WTC11 (cell line): Measurements from ENCODE around the gene FUT7. TPM values are rescaled to one million over a fixed set of nuclear protein-coding genes. Genes with fewer than 3 reads are reported as not detected.

Experiments used
- ATAC-seq: fragments of 200-7000 bp; cut with Tn5 transposase; 2 replicates; pipeline ENCODE4 v1.10.0; 2021; ENCODE audit warnings: mild to moderate bottlenecking, moderate library complexity
- CTCF ChIA-PET: fragments of 300-600 bp; sonication (Branson Sonifier 250); formaldehyde crosslinking; loops from one replicate; lab custom pipeline; 2021; ENCODE audit warnings: antibody characterized with exemption; lab: Charles Lee
- POLR2A ChIA-PET: fragments of 350-600 bp; sonication (Branson Sonifier 250); formaldehyde crosslinking; loops from one replicate; lab custom pipeline; 2021; ENCODE audit warnings: antibody characterized with exemption; lab: Charles Lee
- DNase-seq: peaks from one replicate; pipeline ENCODE4 v3.0.0; 2021; ENCODE audit warnings: low spot score
- H3K27ac Mint-ChIP-seq: 2 replicates; pipeline ENCODE4 v1.8.0; 2021; ENCODE audit warnings: mixed read lengths
- H3K27me3 Mint-ChIP-seq: 2 replicates; pipeline ENCODE4 v1.8.0; 2021; ENCODE audit warnings: low read depth, mild to moderate bottlenecking, moderate library complexity, mixed read lengths
- H3K36me3 Mint-ChIP-seq: 2 replicates; pipeline ENCODE4 v1.8.0; 2021; ENCODE audit warnings: mixed read lengths
- H3K4me1 Mint-ChIP-seq: 2 replicates; pipeline ENCODE4 v1.8.0; 2022; ENCODE audit warnings: mixed read lengths
- H3K4me3 Mint-ChIP-seq: 2 replicates; pipeline ENCODE4 v1.8.0; 2021; ENCODE audit warnings: mild to moderate bottlenecking, moderate library complexity, mixed read lengths
- H3K9me3 Mint-ChIP-seq: 2 replicates; pipeline ENCODE4 v1.8.0; 2021; ENCODE audit warnings: mixed read lengths
- ARID4B ChIP-seq: sonication (generic); formaldehyde crosslinking; IDR thresholded peaks from 2 replicates; pipeline ENCODE4 v1.8.0; 2023; ENCODE audit warnings: missing genetic modification reagents, mild to moderate bottlenecking, borderline replicate concordance
- CREB1 ChIP-seq: sonication (generic); formaldehyde crosslinking; IDR thresholded peaks from 2 replicates; pipeline ENCODE4 v1.8.0; 2023; ENCODE audit warnings: mild to moderate bottlenecking, missing genetic modification reagents
- CREM ChIP-seq: sonication (generic); formaldehyde crosslinking; IDR thresholded peaks from 2 replicates; pipeline ENCODE4 v1.8.1; 2022; ENCODE audit warnings: mild to moderate bottlenecking, missing genetic modification reagents, moderate library complexity
- ELF4 ChIP-seq: sonication (generic); formaldehyde crosslinking; IDR thresholded peaks from 2 replicates; pipeline ENCODE4 v1.8.1; 2022; ENCODE audit warnings: low read depth, mild to moderate bottlenecking, moderate library complexity, missing genetic modification reagents
- IRF2 ChIP-seq: sonication (generic); formaldehyde crosslinking; IDR thresholded peaks from 2 replicates; pipeline ENCODE4 v1.8.0; 2022; ENCODE audit warnings: low read depth, missing genetic modification reagents, borderline replicate concordance
- JUN ChIP-seq: sonication (generic); formaldehyde crosslinking; IDR thresholded peaks from 2 replicates; pipeline ENCODE4 v1.8.0; 2023; ENCODE audit warnings: mild to moderate bottlenecking, missing genetic modification reagents
- OVOL2 ChIP-seq: fragments of 250-450 bp; sonication (Bioruptor Pico); IDR thresholded peaks from 2 replicates; pipeline ENCODE4 v1.9.0; 2021; ENCODE audit warnings: mild to moderate bottlenecking, borderline replicate concordance
- PREB ChIP-seq: sonication (generic); formaldehyde crosslinking; IDR thresholded peaks from 2 replicates; pipeline ENCODE4 v1.8.1; 2022; ENCODE audit warnings: mild to moderate bottlenecking, missing genetic modification reagents, moderate library complexity, borderline replicate concordance
- PRRX2 ChIP-seq: fragments of 250-450 bp; sonication (Bioruptor Pico); IDR thresholded peaks from 2 replicates; pipeline ENCODE4 v1.8.0; 2021; ENCODE audit warnings: mild to moderate bottlenecking
- SOX15 ChIP-seq: fragments of 250-450 bp; sonication (Bioruptor Pico); IDR thresholded peaks from 2 replicates; pipeline ENCODE4 v1.9.0; 2021; ENCODE audit warnings: mild to moderate bottlenecking
- SP1 ChIP-seq: sonication (generic); formaldehyde crosslinking; conservative IDR thresholded peaks from 2 replicates; pipeline ENCODE4 v1.8.1; 2022; ENCODE audit warnings: missing genetic modification reagents
- ZBTB21 ChIP-seq: sonication (generic); formaldehyde crosslinking; IDR thresholded peaks from 2 replicates; pipeline ENCODE4 v1.8.1; 2023; ENCODE audit warnings: mild to moderate bottlenecking, missing genetic modification reagents, borderline replicate concordance
- ZNF121 ChIP-seq: sonication (generic); formaldehyde crosslinking; IDR thresholded peaks from 2 replicates; pipeline ENCODE4 v1.8.0; 2023; ENCODE audit warnings: missing genetic modification reagents
- ZNF219 ChIP-seq: sonication (generic); formaldehyde crosslinking; IDR thresholded peaks from 2 replicates; pipeline ENCODE4 v1.8.0; 2023; ENCODE audit warnings: missing genetic modification reagents, mild to moderate bottlenecking, borderline replicate concordance
- ZNF423 ChIP-seq: fragments of 250-450 bp; sonication (Bioruptor Pico); IDR thresholded peaks from 2 replicates; pipeline ENCODE4 v2.1.2; 2022; ENCODE audit warnings: mild to moderate bottlenecking, moderate library complexity
- ZNF671 ChIP-seq: fragments of 250-450 bp; sonication (Bioruptor Pico); IDR thresholded peaks from 2 replicates; pipeline ENCODE4 v1.8.0; 2021; ENCODE audit warnings: mild to moderate bottlenecking
- total RNA-seq: library from RNA; stranded (reverse); gene quantifications from 3 replicates; pipeline ENCODE4 v1.2.3, GENCODE V29; 2021
- TF ChIP-seq, protein P1 (sequence below): sonication (generic); formaldehyde crosslinking; IDR thresholded peaks from 2 replicates; pipeline ENCODE4 v1.8.0; 2022; ENCODE audit warnings: mild to moderate bottlenecking, missing genetic modification reagents

FUT7 gene
- total RNA-seq, 1 experiment from 2014 or later = not detected

GRCh38 chr9:137045294-137046087, 13.6 kb upstream of the FUT7 start:
- 0 out of 2 replicates have a peak, but pooled peaks have one; percentile 22 for TF ChIP-seq ELF4 (CRISPR knock-in tag)
- TF ChIP-seq SP1 (CRISPR knock-in tag) = peak; percentile 25; the same call in 1 of the 2 replicates
- TF ChIP-seq CREM (CRISPR knock-in tag) = 0 out of 2 replicates have a peak, but pooled peaks have one; percentile 18
- 0 out of 2 replicates have a peak, but pooled peaks have one; percentile 7 for TF ChIP-seq ARID4B
- no peak for TF ChIP-seq ZNF423 (CRISPR knock-in tag)
- H3K36me3 Mint-ChIP-seq = no peaks in the 10 kb centered on the region

DNA sequence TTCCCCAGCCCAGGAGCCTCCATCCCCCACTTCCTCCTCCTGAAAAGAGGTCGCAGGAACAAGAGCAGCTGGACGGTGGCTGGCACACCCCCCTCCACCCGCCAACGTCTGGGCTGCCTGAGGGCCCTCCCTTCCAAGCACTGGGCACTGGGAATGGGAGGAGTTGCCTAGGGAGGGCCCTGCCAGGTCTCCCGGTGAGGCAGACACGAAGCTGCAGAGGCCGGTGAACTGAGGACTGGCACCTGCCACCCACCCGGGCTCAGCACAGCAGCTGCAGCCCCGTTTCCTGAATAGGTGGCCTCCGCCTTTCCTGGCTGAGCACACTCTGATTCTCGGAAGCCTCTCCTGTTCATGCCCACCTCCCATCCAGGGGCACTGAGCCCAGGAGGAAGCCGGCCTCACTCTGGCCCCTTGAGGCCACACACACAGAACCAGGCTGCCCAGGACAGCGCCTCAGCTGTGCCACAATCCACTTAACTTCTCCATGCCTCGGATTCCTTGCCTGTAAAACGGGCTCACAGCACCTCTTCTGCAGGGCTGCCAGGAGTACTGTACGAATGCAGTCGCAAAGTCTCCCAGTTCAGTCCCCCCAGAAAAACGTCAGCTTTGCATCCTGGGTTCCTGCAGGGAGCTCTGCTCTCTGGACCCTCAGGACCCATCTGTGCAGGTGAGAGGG, 12.8 kb upstream of the FUT7 start:
- DNase-seq (no peak), ATAC-seq (no peak)
- CTCF ChIA-PET = interaction anchor here (1.0 to 3.9 kb wide), 7 partner anchors 10 to 97 kb away, joined by 3 to 41 read pairs (median 5); partner anchors contain the start of gene SAPCD2
- peaks cover 37% of the 10 kb centered on the region for H3K27me3 Mint-ChIP-seq
- peaks cover 9% of the 10 kb centered on the region for H3K4me1 Mint-ChIP-seq
- POLR2A ChIA-PET = no interaction called here
- no peaks in the 10 kb centered on the region for H3K9me3 Mint-ChIP-seq
- H3K36me3 Mint-ChIP-seq = no peaks in the 10 kb centered on the region
- H3K4me3 Mint-ChIP-seq = peak overlapping the region; percentile 62
- no peak overlapping the region for H3K27ac Mint-ChIP-seq
- no peak for TF ChIP-seq JUN (CRISPR knock-in tag)
- TF ChIP-seq SP1 (CRISPR knock-in tag) = no peak

More at GRCh38 chr9:137045294-137046087, 13.6 kb upstream of the FUT7 start:
- peak overlapping the region; percentile 77 for H3K4me3 Mint-ChIP-seq
- H3K27me3 Mint-ChIP-seq = peaks cover 45% of the 10 kb centered on the region
- ChIA-PET CTCF (interaction anchor here (1.0 to 3.9 kb wide), 8 partner anchors 11 to 98 kb away, joined by 3 to 41 read pairs (median 6); partner anchors contain the start of genes LCN12 and SAPCD2), POLR2A (no interaction called here)
- H3K9me3 Mint-ChIP-seq = no peaks in the 10 kb centered on the region
- ATAC-seq = peak; percentile 15
- H3K27ac Mint-ChIP-seq = no peak overlapping the region
- peak; percentile 59 for DNase-seq
- peaks cover 10% of the 10 kb centered on the region for H3K4me1 Mint-ChIP-seq

GRCh38 chr9:137044037-137044436, 12.1 kb upstream of the FUT7 start:
- H3K4me3 Mint-ChIP-seq = no peak overlapping the region
- no peak for TF ChIP-seq SOX15 (CRISPR knock-in tag)
- TF ChIP-seq ZBTB21 = no peak
- TF ChIP-seq, protein P1, sequence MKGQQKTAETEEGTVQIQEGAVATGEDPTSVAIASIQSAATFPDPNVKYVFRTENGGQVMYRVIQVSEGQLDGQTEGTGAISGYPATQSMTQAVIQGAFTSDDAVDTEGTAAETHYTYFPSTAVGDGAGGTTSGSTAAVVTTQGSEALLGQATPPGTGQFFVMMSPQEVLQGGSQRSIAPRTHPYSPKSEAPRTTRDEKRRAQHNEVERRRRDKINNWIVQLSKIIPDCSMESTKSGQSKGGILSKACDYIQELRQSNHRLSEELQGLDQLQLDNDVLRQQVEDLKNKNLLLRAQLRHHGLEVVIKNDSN = no peak
- TF ChIP-seq ZNF121 (CRISPR knock-in tag) = no peak
- no peak for TF ChIP-seq OVOL2
- no peak for TF ChIP-seq PREB (CRISPR knock-in tag)
- no peak for TF ChIP-seq ZNF671 (CRISPR knock-in tag)
- no peak for TF ChIP-seq ZNF219 (CRISPR knock-in tag)
- TF ChIP-seq PRRX2 = no peak
- TF ChIP-seq CREB1 (CRISPR knock-in tag) = no peak
- no peak for TF ChIP-seq IRF2 (CRISPR knock-in tag)
- TF ChIP-seq ARID4B = no peak

More at GRCh38 chr9:137044037-137044436, 12.1 kb upstream of the FUT7 start:
- H3K36me3 Mint-ChIP-seq = no peaks in the 10 kb centered on the region; the same call in 1 of the 2 replicates
- peaks cover 6% of the 10 kb centered on the region for H3K4me1 Mint-ChIP-seq
- POLR2A ChIA-PET = no interaction called here
- H3K27me3 Mint-ChIP-seq = peaks cover 31% of the 10 kb centered on the region
- CTCF ChIA-PET = interaction anchor here (2.4 to 3.9 kb wide), 3 partner anchors 9 to 24 kb away, joined by 13 to 41 read pairs (median 17); no protein-coding TSS in a partner anchor
- no peaks in the 10 kb centered on the region for H3K9me3 Mint-ChIP-seq
- ATAC-seq (no peak), DNase-seq (no peak)
- H3K27ac Mint-ChIP-seq = no peak overlapping the region
